Sigmoid colon (tissue), 4 donors: ENCODE results near the gene PARD3.

Source experiments
- POLR2A ChIP-seq, 2 donors: fragments of 450-650 bp; IDR thresholded peaks; one replicate each; pipeline ENCODE4 v1.6.1; 2016; ENCODE audit warnings: antibody characterized with exemption in 2 of 2, mild to moderate bottlenecking in 2 of 2, moderate library complexity in 2 of 2
- POLR2AphosphoS5 ChIP-seq, 4 donors: sonication (generic); formaldehyde crosslinking; IDR thresholded peaks; one replicate each; pipeline ENCODE4 v1.6.1; 2017; ENCODE audit warnings: antibody characterized with exemption in 4 of 4
- TF ChIP-seq, protein P1 (sequence below), 4 experiments: fragments of 450-650 bp in 3 of 4; fragments of 200-600 bp in 1 of 4; IDR thresholded peaks; one replicate each; pipeline ENCODE4 v1.5.1; 2016 to 2019; ENCODE audit warnings: antibody characterized with exemption in 4 of 4, mild to moderate bottlenecking in 3 of 4, moderate library complexity in 2 of 4

DNA sequence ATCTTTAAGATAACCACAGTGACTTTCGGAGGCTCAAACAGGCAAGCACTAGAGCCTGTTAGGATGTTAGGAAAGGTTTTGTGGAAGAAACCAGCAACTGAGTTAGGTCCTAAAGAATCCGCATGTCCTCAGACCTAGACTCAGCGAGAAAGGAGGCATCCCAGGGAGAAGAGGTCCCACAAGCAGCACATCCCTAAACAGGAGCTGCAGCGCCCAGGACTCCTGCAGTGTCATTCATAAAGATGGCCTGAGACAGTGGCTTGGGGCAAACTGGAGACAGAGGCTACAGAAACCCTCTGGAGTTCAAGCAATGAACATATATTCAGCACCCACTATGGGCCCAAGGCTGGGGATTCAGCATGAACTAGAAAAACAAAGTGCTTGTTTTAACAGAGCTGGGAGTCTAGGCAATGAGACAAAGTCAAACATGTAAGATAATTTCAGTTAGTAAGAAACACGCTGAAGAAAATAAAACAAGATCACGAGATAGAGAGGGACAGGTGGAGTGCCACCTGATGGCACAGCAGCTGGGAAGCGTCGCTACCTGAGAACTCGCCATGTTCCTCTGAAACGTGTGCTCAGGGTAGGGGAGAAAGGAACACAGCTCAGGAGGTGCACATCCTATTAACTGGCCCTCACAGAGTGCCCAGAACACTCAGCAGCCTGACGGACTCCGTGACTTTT lies 48.1 kb downstream of the PARD3 start:
- TF ChIP-seq POLR2A (IDR thresholded peaks at IDR 0.05) (no peak), POLR2AphosphoS5 (IDR thresholded peaks at IDR 0.05) (no peak)
- TF ChIP-seq, protein P1, sequence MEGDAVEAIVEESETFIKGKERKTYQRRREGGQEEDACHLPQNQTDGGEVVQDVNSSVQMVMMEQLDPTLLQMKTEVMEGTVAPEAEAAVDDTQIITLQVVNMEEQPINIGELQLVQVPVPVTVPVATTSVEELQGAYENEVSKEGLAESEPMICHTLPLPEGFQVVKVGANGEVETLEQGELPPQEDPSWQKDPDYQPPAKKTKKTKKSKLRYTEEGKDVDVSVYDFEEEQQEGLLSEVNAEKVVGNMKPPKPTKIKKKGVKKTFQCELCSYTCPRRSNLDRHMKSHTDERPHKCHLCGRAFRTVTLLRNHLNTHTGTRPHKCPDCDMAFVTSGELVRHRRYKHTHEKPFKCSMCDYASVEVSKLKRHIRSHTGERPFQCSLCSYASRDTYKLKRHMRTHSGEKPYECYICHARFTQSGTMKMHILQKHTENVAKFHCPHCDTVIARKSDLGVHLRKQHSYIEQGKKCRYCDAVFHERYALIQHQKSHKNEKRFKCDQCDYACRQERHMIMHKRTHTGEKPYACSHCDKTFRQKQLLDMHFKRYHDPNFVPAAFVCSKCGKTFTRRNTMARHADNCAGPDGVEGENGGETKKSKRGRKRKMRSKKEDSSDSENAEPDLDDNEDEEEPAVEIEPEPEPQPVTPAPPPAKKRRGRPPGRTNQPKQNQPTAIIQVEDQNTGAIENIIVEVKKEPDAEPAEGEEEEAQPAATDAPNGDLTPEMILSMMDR (IDR thresholded peaks at IDR 0.05) = no peak
